NCI-H2196 treated with DMSO at 0.1 percent for 48 hours (cell line): ENCODE results near the gene TMEM220.
"Not testable (repeated sequence)": the region's sequence is repeated elsewhere in the genome, so short reads cannot be mapped to it uniquely, and the experiment has no call there.

Source experiments
- DNase-seq: peaks from one replicate; lab custom pipeline; 2025; ENCODE audit not compliant: unreplicated experiment; lab: John Stamatoyannopoulos, UW

TMEM220 gene

DNA sequence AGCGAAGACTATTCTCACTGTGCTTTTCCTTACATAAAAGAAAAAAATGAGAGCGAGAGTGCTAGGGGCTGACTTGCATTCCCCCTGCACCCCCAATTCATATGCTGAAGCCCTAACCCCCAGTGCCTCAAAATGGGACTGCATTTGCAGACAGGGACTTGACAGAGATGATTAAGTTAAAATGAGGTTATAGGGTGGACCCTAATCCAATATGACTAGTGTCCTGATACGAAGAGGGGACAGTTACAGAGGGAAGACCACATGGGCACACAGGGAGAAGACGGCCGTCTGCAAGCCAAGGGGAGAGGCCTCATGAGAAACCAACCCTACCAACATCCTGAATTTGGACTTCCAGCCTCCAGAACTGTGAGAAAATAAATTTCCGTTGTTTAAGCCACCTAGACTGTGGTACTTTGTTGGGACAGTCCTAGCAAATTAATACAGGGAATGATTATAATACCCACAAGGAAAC is 1.6 kb upstream of the TMEM220 start:
- DNase-seq: no peak

DNA sequence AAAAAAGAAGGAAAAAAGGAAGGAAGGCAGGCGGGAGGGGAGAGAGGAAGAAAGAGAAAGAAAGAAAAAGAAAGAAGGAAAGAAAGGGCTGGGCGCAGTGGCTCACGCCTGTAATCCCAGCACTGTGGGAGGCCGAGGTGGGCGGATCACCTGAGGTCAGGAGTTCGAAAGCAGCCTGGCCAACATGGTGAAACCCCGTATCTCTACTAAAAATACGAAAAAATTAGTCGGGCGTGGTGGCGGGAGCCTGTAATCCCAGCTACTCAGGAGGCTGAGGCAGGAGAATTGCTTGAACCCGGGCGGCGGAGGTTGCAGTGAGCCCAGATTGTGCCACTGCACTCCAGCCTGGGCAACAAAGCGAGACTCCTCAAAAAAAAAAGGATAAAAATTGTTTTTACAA is 424 bp upstream of the TMEM220 start:
- not testable (repeated sequence) for DNase-seq

DNA sequence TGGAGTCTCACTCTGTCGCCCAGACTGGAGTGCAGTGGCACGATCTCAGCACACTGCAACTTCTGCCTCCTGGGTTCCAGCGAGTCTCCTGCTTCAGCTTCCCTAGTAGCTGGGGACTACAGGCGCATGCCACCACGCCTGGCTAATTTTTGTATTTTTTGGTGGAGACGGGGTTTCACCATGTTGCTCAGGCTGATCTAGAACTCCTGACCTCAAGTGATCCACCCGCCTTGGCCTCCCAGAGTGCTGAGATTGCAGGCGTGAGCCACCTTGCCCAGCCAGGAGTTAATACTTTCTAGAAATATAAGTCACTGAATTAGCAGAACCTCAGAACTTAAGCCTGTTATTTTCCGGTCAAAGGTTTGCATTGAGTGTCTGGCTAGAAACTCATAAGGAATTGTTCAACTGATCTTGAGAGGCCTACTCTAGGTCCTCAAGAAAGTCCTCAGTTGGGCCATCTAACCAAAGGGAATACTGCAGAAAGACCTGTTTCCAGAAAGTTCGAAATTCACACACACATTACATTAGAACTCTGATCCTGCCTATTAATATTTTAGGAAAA is 1.4 kb downstream of the TMEM220 start:
- no peak for DNase-seq

DNA sequence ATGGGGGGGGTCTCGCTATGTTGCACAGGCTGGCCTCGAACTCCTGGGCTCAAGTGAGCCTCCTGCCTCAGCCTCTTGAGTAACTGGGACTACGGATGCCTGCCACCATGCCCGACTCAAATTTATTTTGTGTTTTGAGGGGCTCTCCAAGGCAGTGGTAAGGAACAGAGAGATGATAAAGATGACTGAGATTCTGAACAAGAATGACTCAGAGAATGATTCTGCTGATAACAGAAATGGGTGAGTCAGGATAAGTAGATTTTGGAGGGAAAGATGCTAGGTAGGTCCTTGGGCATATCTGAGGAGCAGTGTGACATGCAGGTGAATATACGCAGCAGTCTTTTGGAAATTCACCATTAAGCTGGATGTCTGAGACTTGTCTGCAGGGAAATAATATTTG is 2.6 kb downstream of the TMEM220 start:
- no peak for DNase-seq

DNA sequence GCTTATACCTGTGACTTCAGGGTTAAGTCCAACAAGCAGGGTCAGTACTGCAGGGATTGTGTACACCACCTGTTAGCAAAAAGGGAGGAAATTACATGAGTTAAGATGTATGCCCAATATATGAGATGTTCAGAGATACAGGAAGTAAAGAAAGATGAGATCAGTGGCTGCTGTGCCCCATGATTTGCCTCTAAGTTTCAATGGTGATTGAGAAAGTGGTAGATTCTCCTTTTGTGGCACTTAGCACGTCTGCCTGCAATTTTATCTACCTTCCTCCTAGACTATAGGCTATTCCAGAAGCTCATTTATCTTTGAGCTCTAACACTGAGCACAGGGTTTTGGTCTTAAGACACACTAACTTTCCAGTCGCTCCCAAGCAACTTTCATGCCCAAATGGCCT is 3.6 kb downstream of the TMEM220 start:
- no peak for DNase-seq

DNA sequence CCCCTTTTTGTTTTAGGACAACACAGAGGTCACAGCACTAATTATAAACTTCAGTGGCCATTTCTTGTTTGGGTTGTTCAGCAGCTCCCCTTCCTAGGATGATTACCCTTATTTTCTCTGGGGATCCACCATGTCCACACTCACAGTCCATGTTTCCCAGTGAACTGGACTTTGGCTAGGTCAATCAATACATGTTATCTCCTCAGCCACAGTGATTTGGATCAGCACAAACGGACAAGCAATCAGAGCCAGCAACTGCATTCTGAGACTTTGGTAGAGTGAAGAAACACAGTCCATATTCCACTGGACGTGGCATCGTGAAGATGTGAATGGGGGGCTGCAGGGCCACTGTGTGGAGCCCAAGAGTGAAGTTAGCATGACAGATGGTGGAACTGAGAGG is 4.6 kb downstream of the TMEM220 start:
- no peak for DNase-seq

DNA sequence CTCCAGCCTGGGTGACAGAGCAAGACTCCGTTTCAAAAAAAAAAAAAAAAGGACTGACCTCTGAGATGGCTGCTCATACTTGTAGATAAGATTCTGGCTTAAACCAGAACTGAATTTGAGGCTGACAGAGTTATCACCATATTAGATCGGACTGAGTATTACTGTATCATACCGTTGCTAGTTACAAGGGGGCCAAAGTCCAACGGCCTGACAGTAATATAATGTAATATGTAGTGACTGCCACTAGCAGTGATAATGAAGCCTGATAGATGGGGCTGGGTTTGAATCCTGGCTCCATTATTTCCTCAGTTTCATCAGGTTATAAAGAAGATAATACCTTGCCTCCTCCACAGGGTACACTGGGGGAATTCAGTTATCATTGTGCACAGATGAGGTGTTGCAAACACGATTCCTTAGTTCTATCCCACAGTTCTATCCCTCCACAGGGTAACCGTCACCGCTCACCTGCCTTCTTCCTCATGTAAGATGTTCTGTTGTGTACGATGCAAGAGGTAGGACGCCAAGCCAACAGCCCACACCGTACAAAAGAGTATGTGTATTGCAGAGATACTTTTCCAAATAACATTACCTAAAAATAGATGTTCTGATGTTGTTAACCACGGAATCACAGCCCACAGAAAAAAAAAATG is 5.2 kb downstream of the TMEM220 start:
- DNase-seq: no peak

DNA sequence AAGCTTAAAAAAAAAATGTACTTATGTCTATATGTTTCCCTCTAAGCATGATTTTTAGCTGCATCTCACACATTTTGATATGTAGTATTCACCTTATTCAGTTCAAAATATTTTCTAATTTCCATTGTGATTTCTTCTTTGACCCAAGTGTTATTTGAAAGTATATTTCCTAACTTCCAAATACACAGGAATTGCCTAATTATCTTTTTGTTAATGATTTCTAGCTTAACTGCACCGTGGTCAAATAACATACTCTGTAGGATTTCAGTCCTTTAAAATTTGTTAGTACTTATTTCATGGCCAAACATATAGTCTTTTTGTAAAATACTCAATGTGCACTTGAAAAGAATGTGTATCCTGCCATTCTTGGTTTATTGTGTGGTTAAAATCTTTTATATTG is 11.3 kb downstream of the TMEM220 start:
- no peak for DNase-seq

DNA sequence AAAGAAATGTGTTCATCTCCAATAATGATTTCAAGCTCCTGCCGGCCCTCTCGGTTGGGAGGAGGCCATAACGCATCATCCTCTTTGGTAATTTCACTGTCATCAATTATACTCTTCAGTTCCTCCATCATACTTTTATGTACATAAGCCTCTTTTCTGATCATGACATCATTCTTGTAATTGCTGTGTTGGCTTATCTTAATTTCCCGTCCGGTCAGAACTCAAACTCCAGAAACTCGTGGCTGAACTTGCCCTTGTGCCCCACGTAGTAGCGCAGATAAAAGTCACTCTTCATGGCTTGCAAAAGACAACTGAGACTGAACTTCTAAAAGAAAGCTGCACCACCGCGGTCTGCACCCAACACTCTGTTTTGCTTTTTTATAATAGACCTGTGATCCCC is 13.6 kb downstream of the TMEM220 start:
- no peak for DNase-seq

DNA sequence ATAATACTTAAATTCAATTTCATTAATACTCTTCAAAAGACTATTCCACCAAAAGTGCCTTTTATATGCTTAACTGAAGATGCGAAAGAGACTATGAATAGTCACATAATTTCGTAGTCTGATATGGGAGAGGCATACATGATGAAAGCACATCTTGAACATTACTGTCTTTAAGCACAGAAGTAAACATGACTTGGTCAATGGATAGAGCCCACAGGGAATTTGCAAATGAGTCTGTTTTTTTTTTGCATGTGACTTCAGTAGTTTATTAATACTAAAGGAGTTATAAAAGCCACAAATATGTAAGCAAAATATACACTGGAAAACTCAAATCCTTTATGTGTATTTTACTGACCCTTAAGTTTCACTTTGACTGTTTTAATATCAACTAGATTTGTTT is 16.5 kb downstream of the TMEM220 start:
- DNase-seq: no peak

DNA sequence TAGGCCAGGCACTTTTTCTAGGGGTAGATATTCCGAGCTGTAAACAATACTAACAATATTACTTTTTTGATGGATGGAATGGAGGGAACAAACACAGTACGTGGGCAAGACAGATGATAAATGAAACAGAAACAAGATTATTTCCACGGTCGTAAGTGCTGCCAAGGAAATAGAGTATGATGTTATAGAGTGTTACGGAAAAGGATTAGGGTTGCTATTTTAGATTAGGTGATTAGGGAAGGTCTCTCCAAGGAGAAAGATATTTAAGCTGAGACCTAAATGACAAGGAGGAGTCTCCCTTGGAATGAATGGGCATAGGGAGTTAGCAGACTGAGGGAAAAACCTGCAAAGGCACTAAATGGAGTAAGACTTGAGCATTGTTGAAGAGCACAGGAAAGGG is 24.1 kb downstream of the TMEM220 start:
- no peak for DNase-seq

DNA sequence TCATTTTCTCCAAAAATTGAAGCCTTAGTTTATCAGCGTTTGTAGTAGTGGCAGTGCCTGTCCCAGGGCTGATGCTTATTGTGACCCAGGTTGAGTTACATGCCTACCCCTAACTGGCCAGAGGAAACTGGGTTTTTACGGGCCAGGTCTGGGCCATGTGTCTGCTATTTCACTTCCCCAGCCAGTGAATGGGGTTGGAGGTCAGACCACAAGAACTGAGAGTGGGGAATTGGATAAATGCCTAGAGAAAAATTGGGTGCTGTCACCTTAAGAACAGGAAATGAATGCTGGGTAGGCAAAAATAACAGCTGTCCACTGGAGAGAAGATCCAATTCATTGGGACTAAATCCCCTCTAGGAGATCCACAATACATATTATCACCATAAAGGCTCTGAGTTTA is 27.2 kb downstream of the TMEM220 start:
- DNase-seq: no peak

DNA sequence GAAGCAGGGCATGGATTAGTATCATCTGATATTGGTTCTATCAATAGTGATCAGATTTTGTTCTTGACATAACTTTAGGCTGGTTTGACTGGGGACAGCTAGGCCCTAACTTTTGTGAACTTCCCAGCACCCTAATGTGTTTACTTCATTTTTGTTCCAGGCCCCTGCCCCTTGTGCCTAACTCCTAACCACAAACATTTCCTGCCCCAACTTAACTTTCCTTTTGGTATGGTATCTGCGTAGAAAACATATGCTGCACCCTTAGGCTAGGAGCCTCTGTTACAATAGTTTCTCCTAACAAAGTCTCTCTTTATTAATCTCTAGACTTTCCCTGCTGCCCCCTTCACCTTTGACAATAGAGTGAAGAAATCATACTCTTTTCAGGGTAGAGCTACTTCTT is 30.0 kb downstream of the TMEM220 start:
- DNase-seq: no peak

DNA sequence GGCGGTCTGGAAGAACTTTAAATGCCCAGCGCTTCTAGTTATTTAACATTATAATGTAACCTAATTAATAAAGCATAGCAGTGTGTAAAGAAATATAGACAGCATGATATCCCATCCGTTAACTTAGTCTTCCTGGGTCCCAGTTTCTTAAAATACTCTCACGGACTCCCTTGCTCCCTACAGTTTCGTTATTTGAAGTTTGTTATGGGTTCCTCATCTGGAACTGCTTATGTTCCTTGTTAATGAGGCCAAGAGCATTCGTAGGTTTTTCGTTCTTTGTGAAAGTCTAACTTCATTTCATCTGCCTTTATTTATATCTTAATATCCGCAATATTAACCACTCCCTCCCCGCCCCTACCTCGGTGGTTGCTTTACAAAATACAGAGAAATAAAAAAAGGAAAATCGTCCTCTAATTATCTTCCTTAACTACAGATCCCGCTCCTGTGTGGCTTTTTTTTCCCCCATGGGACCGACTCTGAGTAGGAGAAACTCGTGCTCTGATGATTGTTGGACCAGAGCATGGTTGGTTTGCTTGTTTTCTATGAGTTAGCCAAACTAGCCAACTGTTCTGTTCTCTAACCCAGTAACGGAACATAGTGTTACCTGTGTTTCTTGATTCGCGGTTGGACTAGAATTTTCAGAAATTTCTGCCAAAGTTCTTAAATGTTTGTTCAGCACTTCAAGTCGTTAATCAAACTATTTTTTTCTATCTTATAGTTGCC is 31.6 kb downstream of the TMEM220 start:
- DNase-seq: no peak

DNA sequence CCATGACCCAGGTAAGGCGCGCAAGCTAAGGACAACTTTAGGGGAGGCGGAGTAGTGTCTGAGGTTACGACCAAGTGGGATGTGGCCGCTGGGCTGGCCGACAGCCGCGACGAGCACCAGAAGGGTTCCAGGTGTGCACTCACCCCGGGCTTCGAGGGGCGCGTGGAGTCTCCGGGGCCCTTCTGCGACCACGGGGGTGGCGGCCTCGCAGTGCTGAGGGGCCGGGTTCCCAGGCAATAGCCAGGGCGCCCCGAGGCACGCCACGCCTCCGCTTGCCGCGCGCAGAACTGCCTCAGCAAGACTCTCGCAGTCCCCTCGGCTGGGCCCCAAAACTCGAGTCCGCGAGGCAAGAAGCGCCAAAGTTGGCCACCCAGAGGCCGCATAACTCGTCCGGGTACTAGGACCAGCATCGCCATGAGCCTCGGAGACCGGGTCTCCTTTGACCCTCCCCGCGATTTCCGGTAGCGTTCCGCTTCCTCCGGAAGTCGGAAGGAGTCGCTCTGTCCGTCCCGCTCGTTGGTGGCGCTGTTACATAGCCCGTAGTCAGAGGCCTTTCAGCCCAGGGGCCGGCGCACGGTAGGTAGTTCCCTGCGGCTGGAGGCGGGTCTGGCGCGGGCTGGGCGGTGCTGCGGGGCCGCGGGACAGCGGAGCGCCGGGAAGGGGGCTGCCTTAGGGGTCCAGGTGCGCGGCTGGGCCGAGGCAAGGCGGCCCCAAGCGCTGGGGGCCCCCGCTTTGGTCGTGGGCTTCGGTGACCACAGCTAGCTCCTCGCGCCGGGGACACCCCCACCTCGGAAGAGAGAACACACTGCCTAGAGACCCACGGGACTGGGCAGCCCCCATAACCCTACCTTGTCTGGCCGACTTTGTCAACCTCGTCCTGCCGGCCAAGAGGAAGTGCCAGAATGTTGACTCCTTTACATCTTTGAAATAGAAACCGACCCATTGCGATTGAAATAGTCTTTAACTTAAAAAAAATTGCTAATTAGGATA is 32.4 kb downstream of the TMEM220 start, which contains the start of the genes ADPRM and SCO1:
Gene ADPRM, plus strand, starts transcription at position 503 of the 990 bp plus-strand sequence. CDS start 7,333 bp downstream, outside the sequence.
Gene SCO1, minus strand, starts transcription at position 442 of the 990 bp plus-strand sequence. Its CDS starts 26 bp downstream, at position 416.
- DNase-seq: peak; percentile 67

DNA sequence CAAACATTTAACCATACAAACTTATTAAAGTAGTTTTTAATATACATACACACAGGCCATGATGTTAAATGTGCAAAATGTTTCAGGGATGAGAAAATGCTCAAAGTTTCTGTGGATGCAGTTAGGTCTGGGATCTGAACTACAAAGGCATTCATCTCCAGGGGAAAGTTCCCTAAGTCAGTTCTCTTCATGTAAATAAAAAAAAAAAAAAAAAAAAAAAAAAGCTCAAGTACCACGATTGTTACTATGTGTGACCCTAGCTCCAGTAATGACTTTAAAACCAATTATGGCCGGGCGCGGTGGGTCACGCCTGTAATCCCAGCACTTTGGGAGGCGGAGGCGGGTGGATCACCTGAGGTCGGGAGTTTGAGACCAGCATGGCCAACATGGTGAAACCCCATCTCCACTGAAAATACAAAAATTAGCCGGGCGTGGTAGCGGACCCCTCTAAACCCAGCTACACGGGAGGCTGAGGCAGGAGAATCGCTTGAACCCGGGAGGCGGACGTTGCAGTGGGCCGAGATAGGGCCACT is 33.9 kb downstream of the TMEM220 start:
- DNase-seq: not testable (repeated sequence)

DNA sequence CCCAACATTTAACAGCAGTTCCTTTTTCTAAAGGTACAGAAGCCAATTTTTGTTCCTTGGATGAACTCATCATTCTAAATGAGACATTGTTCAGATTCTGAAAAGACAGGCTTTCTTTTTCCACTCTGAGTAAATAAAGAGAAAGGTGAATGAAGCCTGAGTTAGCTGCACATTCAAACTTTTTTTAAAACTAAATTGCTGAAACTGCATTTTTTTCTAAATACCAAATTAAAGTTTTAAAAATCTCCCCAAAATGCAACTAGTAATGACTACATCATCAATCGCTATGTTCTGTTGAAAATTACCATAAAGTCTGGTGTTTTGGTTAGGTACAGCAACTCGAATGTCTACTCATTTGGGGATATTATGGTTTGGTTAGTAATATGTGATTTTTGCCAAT is 42.3 kb downstream of the TMEM220 start:
- no peak for DNase-seq

DNA sequence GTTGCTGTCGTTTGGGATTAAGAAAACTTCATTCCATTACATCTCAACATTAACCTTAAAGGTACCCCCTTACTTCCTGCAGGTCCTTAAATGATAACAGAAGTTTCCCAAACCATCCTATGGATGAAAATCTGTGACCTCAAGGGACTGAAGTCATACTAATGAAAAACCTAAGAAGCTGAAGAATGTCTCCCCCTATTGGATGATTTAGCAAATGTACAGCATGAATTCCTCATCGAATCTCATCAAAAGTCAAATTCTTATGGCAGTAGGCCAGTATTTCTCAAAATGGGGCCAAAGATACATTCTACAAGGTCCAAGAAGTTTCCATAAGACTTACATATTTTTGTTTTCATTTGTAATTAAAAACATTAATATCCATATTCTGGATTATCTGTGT is 46.0 kb downstream of the TMEM220 start:
- DNase-seq: no peak

DNA sequence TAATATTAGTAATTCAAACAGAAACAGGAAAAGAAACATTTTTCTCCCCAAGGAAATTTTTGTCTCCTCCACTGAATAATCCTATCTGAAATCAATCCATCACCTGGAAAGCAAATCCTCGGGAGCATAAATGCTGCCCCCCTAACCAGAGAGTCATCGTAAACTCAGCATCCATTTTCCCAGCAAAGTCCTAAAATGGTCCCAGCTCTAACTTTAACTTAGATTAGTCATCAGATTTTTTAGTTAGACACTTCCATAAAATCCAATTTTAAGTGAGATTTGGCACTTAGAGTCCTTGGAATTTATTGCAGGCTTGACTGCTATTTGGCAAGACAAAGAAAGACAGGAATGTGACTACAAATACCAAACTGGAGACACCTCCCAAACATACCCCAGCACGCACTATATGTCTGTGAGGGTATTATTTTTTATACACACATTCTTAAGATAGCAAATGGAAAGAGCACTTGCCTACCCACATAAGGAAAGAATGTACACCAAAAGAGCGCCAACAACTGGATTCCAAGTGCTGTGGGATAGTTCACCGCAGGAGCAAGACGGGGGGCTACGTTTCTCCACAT is 47.9 kb downstream of the TMEM220 start:
- DNase-seq: no peak

DNA sequence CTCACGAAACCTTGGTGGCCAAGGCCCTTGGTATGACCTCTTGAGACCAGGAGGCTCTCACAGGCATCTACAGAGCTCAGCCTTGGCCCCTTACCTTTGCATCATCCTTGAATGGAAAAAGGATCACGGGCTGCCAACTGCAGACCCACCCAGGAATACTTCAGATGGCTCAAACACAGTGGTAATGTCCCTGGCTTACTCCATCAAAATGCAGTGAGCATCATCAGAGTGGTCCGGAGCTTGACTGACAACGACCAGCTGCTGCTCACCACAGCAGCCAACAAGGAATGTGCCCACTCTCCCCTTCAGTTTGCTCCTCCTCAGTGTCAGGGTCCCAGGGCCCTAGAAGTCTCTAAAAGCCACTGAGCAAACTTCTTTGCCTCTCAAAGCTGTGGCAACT is 55.1 kb downstream of the TMEM220 start:
- no peak for DNase-seq
